Neutrophil (primary cell): ENCODE data around the gene ACTL8.

Experiments used
- H3K27ac ChIP-seq: fragments of 200-600 bp; sonication (generic); 2 replicates; pipeline ENCODE4 v1.5.1; 2016; ENCODE audit warnings: mild to moderate bottlenecking, moderate library complexity
- H3K27me3 ChIP-seq: fragments of 200-600 bp; sonication (generic); 2 replicates; pipeline ENCODE4 v1.6.0; 2016; ENCODE audit warnings: mild to moderate bottlenecking
- H3K36me3 ChIP-seq: fragments of 200-600 bp; sonication (generic); 2 replicates; pipeline ENCODE4 v1.5.1; 2017
- H3K4me1 ChIP-seq, 2 experiments: fragments of 200-600 bp in 1 of 2; sonication (generic) in 1 of 2; 1 replicate in 1 of 2; 2 replicates in 1 of 2; pipeline versions ENCODE4 v1.5.1 to v1.6.1; 2013 to 2016; ENCODE audit warnings: low read depth in 1 of 2, low read length in 1 of 2, mild to moderate bottlenecking in 1 of 2, moderate library complexity in 1 of 2; ENCODE audit not compliant: control insufficient read depth in 1 of 2, insufficient read depth in 1 of 2
- H3K4me3 ChIP-seq, 2 experiments: fragments of 200-600 bp in 1 of 2; sonication (generic) in 1 of 2; 1 replicate in 1 of 2; 2 replicates in 1 of 2; pipeline ENCODE4 v1.5.1; 2013 to 2016; ENCODE audit warnings: low read depth in 1 of 2, low read length in 1 of 2, mild to moderate bottlenecking in 1 of 2, moderate library complexity in 1 of 2
- H3K9me3 ChIP-seq: fragments of 200-600 bp; sonication (generic); 2 replicates; pipeline ENCODE4 v1.5.1; 2016
- CTCF ChIP-seq: fragments of 200-600 bp; sonication (generic); IDR thresholded peaks from 2 replicates; pipeline ENCODE4 v1.5.1; 2016; ENCODE audit warnings: antibody characterized with exemption

ACTL8 gene

GRCh38 chr1:17820198-17820597, 65.1 kb downstream of the ACTL8 start:
- H3K9me3 ChIP-seq, result no peaks in the 10 kb centered on the region
- TF ChIP-seq CTCF, result no peak
- H3K27me3 ChIP-seq, result peaks cover 10% of the 10 kb centered on the region
- no peak overlapping the region for H3K27ac ChIP-seq
- H3K4me1 ChIP-seq, result no peaks in the 10 kb centered on the region
- no peaks in the 10 kb centered on the region for H3K36me3 ChIP-seq
- no peak overlapping the region for H3K4me3 ChIP-seq

GRCh38 chr1:17822741-17823426, 67.8 kb downstream of the ACTL8 start:
- H3K36me3 ChIP-seq, result no peaks in the 10 kb centered on the region
- no peak overlapping the region for H3K27ac ChIP-seq
- H3K9me3 ChIP-seq, result no peaks in the 10 kb centered on the region
- H3K27me3 ChIP-seq, result peaks cover 22% of the 10 kb centered on the region
- H3K4me1 ChIP-seq, result no peaks in the 10 kb centered on the region
- no peak overlapping the region for H3K4me3 ChIP-seq
- no peak for TF ChIP-seq CTCF

- no peaks in the 10 kb centered on the region for H3K9me3 ChIP-seq
- H3K27me3 ChIP-seq, result peaks cover 17% of the 10 kb centered on the region
- no peak for TF ChIP-seq CTCF
- no peak overlapping the region for H3K4me3 ChIP-seq
- no peaks in the 10 kb centered on the region for H3K36me3 ChIP-seq
- no peak overlapping the region for H3K27ac ChIP-seq
- no peaks in the 10 kb centered on the region for H3K4me1 ChIP-seq
Measured at GRCh38 chr1:17825273-17826164, 70.4 kb downstream of the ACTL8 start.

- no peak overlapping the region for H3K27ac ChIP-seq
- no peaks in the 10 kb centered on the region for H3K36me3 ChIP-seq
- H3K27me3 ChIP-seq, result peaks cover 17% of the 10 kb centered on the region
- no peaks in the 10 kb centered on the region for H3K9me3 ChIP-seq
- no peaks in the 10 kb centered on the region for H3K4me1 ChIP-seq
- TF ChIP-seq CTCF, result no peak
- no peak overlapping the region for H3K4me3 ChIP-seq
Measured at GRCh38 chr1:17826165-17826488, 71.0 kb downstream of the ACTL8 start.

GRCh38 chr1:17828991-17829390, 73.9 kb downstream of the ACTL8 start:
- no peak overlapping the region for H3K27ac ChIP-seq
- H3K4me1 ChIP-seq, result no peaks in the 10 kb centered on the region
- TF ChIP-seq CTCF, result no peak
- no peaks in the 10 kb centered on the region for H3K9me3 ChIP-seq
- H3K4me3 ChIP-seq, result no peak overlapping the region
- no peaks in the 10 kb centered on the region for H3K36me3 ChIP-seq
- H3K27me3 ChIP-seq, result peaks cover 17% of the 10 kb centered on the region
